Endothelial cell of umbilical vein (primary cell): ENCODE data around the gene KCNH6. TPM values are rescaled to one million over a fixed set of nuclear protein-coding genes. Genes with fewer than 3 reads are reported as not detected.

ENCODE experiments used
- BruUV-seq: library from RNA; stranded (reverse); fragments of 400-500 nt; replicated peaks from 2 replicates; lab custom pipeline; 2021; lab: Mats Ljungman, UMichigan
- CTCF ChIA-PET: fragments of 300-600, 350-600 bp; sonication (Branson Sonifier 250); formaldehyde crosslinking; loops from one replicate; lab custom pipeline; 2021; ENCODE audit warnings: antibody characterized with exemption, inconsistent platforms; lab: Charles Lee
- POLR2A ChIA-PET: fragments of 300-600, 350-600 bp; sonication (Branson Sonifier 250); formaldehyde crosslinking; loops from one replicate; lab custom pipeline; 2021; ENCODE audit warnings: antibody characterized with exemption, inconsistent platforms; lab: Charles Lee
- DNase-seq: peaks from one replicate; pipeline ENCODE4 v3.0.0-alpha.2; 2011; ENCODE audit warnings: low read depth, low spot score
- FAIRE-seq: peaks from 2 replicates; lab custom pipeline; 2011; peaks lifted over from hg19 to GRCh38; lab: Jason Lieb, UNC
- H2AFZ ChIP-seq: 2 replicates; pipeline ENCODE4 v1.6.0; 2012; ENCODE audit warnings: low read depth, low read length, control low read depth, inconsistent platforms
- H3K27ac ChIP-seq: 2 replicates; pipeline ENCODE4 v1.5.1; 2011; ENCODE audit warnings: low read depth, mild to moderate bottlenecking, control low read depth, low read length, moderate library complexity; ENCODE audit not compliant: insufficient read depth
- H3K27me3 ChIP-seq, 2 experiments: 2 replicates each; pipeline versions ENCODE4 v1.6.0 to v1.6.1; 2011; ENCODE audit warnings: low read length in 2 of 2, mixed read lengths in 1 of 2; ENCODE audit not compliant: control insufficient read depth in 2 of 2, insufficient read depth in 2 of 2
- H3K36me3 ChIP-seq, 2 experiments: 2 replicates in 1 of 2; 3 replicates in 1 of 2; pipeline ENCODE4 v1.5.1; 2011; ENCODE audit warnings: low read length in 2 of 2, mild to moderate bottlenecking in 1 of 2, moderate library complexity in 1 of 2; ENCODE audit not compliant: control insufficient read depth in 2 of 2, insufficient read depth in 2 of 2; ENCODE audit errors: extremely low read depth in 1 of 2
- H3K4me1 ChIP-seq: 3 replicates; pipeline ENCODE4 v1.5.1; 2011; ENCODE audit warnings: mild to moderate bottlenecking, low read length; ENCODE audit not compliant: control insufficient read depth, insufficient read depth; ENCODE audit errors: extremely low read depth
- H3K4me2 ChIP-seq: 2 replicates; pipeline ENCODE4 v1.6.1; 2011; ENCODE audit warnings: low read length, control low read depth, mixed read lengths; ENCODE audit not compliant: insufficient read depth
- H3K4me3 ChIP-seq, 3 experiments: fragments of 200-600 bp in 1 of 3; sonication (generic), shearing (Covaris generic) in 1 of 3; replicated peaks in 1 of 3; 2 replicates each; pipeline ENCODE4 v1.5.1; 2011 to 2016; ENCODE audit warnings: control low read depth in 3 of 3, low read length in 3 of 3, mild to moderate bottlenecking in 2 of 3, inconsistent platforms in 1 of 3, low read depth in 1 of 3, moderate library complexity in 1 of 3; ENCODE audit not compliant: insufficient read depth in 1 of 3
- H3K79me2 ChIP-seq: 2 replicates; pipeline ENCODE4 v1.6.0; 2012; ENCODE audit warnings: low read length, inconsistent platforms; ENCODE audit not compliant: control insufficient read depth, insufficient read depth
- H3K9ac ChIP-seq: replicated peaks from 2 replicates; pipeline ENCODE3; 2011; ENCODE audit warnings: low read length, control low read depth; ENCODE audit not compliant: insufficient read depth; ENCODE audit errors: extremely low read depth
- H3K9me1 ChIP-seq: replicated peaks from 3 replicates; pipeline ENCODE4 v1.6.0; 2011; ENCODE audit warnings: mild to moderate bottlenecking, low read length; ENCODE audit not compliant: control insufficient read depth, insufficient read depth; ENCODE audit errors: extremely low read depth
- H3K9me3 ChIP-seq: replicated peaks from 2 replicates; pipeline ENCODE4 v1.5.1; 2012; ENCODE audit warnings: low read length, inconsistent platforms; ENCODE audit not compliant: control insufficient read depth, insufficient read depth
- H4K20me1 ChIP-seq: replicated peaks from 2 replicates; pipeline ENCODE3; 2011; ENCODE audit warnings: mild to moderate bottlenecking, low read length; ENCODE audit not compliant: control insufficient read depth, insufficient read depth; ENCODE audit errors: extremely low read depth
- EZH2 ChIP-seq: IDR thresholded peaks from 2 replicates; pipeline ENCODE4 v1.6.1; 2012; ENCODE audit warnings: borderline replicate concordance, low read depth, mild to moderate bottlenecking, moderate library complexity, low read length, inconsistent platforms; ENCODE audit not compliant: severe bottlenecking
- JUN ChIP-seq: IDR thresholded peaks from 2 replicates; pipeline ENCODE4 v1.6.1; 2011; ENCODE audit warnings: borderline replicate concordance, low read depth; ENCODE audit not compliant: insufficient read length, insufficient read depth
- dilution Hi-C: fragments of 300-500 bp; cut with MboI; formaldehyde crosslinking; loops from one replicate; pipeline ENCODE4 v1.15.0; 2019; ENCODE audit warnings: low sequenced_read_pairs; ENCODE audit not compliant: extremely low pct_ligation_motif_present
- intact Hi-C: fragments of 100-400 bp; cut with micrococcal nuclease; formaldehyde crosslinking; loops from one replicate; pipeline ENCODE4 v1.10.0; 2022
- polyA plus RNA-seq, 4 experiments: library from polyadenylated mRNA; depleted of rRNA in 3 of 4; stranded (reverse) in 3 of 4; unstranded in 1 of 4; fragments of >200 nt; gene quantifications; 2 replicates each; pipeline versions ENCODE4 v1.2.1 to v1.2.3, GENCODE V29; 2011 to 2012; ENCODE audit warnings: missing spikeins in 1 of 4
- total RNA-seq: library from RNA; stranded (reverse); gene quantifications from 2 replicates; pipeline ENCODE4 v1.2.3, GENCODE V29; 2021
- TF ChIP-seq, protein P1 (sequence below), 2 donors: IDR thresholded peaks; 1 replicate in 1 of 2; 2 replicates in 1 of 2; pipeline ENCODE4 v1.5.1; 2011; ENCODE audit warnings: low read length in 2 of 2, mild to moderate bottlenecking in 2 of 2, moderate library complexity in 2 of 2, control low read depth in 1 of 2, inconsistent platforms in 1 of 2, low read depth in 1 of 2; ENCODE audit not compliant: insufficient read depth in 1 of 2; ENCODE audit errors: extremely low read depth in 1 of 2

KCNH6 gene
- total and polyA plus RNA-seq, 2 donors (not counting 3 experiments of a cell fraction or from before 2014, with no cell fraction given): 0.07 TPM; not detected in 1

DNA sequence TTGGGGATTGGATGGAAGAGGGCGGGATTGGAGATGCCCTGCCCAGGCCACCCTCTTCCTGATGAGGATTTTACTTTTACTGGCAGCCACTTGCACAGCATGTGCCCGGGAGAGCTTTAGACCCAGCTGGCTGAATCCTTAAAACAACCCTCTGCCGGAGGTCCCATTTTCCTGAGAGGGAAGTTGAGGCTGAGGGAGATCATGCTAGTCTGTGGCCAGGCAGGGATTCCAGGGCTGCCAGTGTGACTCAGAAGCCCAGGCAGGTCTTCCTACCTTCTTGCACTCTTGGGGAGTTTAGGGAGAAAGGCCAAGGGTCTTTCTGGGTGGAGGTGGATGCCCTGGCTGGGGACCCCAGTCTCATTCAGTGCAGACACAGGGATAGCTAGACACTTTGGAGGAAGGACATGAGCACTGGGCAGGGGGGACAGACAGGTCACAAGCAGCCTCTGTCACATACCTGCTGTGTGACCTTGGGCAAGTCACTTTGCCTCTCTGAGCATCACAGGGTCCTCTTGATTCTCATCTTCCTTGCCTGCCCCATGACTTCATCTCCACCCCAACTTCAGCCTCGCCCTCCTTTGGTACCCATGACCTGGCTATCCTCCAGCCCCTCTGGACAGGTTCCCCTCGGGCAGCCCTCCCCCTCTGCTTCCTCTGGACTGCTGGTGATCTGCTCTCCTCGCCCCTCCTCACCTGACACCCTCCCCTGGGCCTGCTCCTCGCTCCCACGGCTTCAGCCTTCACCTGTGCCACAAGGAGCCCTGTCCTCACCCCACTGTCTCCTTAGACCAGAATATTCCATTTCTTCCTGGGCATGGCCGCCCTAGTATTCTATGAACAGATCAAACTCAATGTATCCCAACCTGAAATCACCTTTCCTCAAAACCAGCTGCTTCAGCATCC lies 15.8 kb downstream of the KCNH6 start:
- intact Hi-C loops: no loop called here
- CTCF ChIA-PET: no interaction called here
- DNase-seq: no peak

DNA sequence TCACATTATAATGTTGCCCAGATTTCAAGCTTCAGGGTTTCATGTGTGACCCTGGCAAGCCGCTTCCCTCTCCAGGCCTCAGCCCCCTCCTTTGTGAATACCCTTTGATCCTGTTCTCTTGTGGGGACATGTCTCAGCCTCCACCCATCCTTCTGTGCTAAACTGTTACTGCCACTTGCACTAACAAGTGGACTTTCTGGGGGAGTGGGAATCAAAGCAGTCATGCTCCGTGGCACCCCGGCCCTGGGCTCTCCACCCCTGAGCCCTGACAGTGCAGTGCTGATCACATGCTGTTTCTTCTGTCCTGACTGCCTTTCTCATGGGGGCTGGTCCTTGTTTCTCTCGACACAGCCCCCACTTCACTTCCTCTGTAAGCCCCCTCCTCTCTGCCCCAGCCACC lies 17.4 kb downstream of the KCNH6 start:
- no TSS peak for BruUV-seq
- Histone ChIP-seq H3K27me3 (peaks cover 18 to 19% of the 10 kb centered on the region in 2 experiments), H3K79me2 (no peaks in the 10 kb centered on the region), H3K4me2 (no peak overlapping the region), H3K9ac (no peak overlapping the region), H3K9me1 (no peaks in the 10 kb centered on the region), H3K4me1 (no peaks in the 10 kb centered on the region), H3K36me3 (no peaks in the 10 kb centered on the region), H3K27ac (no peak overlapping the region), H3K4me3 (no peak overlapping the region), H4K20me1 (no peaks in the 10 kb centered on the region), H2AFZ (no peak overlapping the region), H3K9me3 (no peaks in the 10 kb centered on the region)
- ChIA-PET CTCF (no interaction called here), POLR2A (no interaction called here)
- FAIRE-seq (no peak), DNase-seq (no peak)
- dilution Hi-C loops (no loop called here), intact Hi-C loops (no loop called here)
- TF ChIP-seq EZH2: no peak
- TF ChIP-seq, protein P1, sequence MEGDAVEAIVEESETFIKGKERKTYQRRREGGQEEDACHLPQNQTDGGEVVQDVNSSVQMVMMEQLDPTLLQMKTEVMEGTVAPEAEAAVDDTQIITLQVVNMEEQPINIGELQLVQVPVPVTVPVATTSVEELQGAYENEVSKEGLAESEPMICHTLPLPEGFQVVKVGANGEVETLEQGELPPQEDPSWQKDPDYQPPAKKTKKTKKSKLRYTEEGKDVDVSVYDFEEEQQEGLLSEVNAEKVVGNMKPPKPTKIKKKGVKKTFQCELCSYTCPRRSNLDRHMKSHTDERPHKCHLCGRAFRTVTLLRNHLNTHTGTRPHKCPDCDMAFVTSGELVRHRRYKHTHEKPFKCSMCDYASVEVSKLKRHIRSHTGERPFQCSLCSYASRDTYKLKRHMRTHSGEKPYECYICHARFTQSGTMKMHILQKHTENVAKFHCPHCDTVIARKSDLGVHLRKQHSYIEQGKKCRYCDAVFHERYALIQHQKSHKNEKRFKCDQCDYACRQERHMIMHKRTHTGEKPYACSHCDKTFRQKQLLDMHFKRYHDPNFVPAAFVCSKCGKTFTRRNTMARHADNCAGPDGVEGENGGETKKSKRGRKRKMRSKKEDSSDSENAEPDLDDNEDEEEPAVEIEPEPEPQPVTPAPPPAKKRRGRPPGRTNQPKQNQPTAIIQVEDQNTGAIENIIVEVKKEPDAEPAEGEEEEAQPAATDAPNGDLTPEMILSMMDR (IDR thresholded peaks at IDR 0.05; ENCODE audit: extremely low read depth in 1 of 2, insufficient read depth in 1 of 2, low read depth in 1 of 2, low read length in 2 of 2): no peak

More for the DNA sequence above, 15.8 kb downstream of the KCNH6 start:
- dilution Hi-C loops: no loop called here
- Histone ChIP-seq H4K20me1 (no peaks in the 10 kb centered on the region), H3K9ac (no peak overlapping the region), H3K4me2 (no peak overlapping the region), H3K4me1 (no peaks in the 10 kb centered on the region), H3K27ac (no peak overlapping the region), H3K9me1 (no peaks in the 10 kb centered on the region), H2AFZ (no peak overlapping the region), H3K27me3 (peaks cover 18 to 19% of the 10 kb centered on the region in 2 experiments), H3K4me3 (no peak overlapping the region), H3K9me3 (no peaks in the 10 kb centered on the region), H3K79me2 (no peaks in the 10 kb centered on the region), H3K36me3 (no peaks in the 10 kb centered on the region)
- BruUV-seq: no TSS peak
- TF ChIP-seq JUN: no peak
- no peak for FAIRE-seq
- POLR2A ChIA-PET: no interaction called here
